GM19468 (cell line): ENCODE data around the gene IGSF9B.

Source experiments
- ATAC-seq: cut with Tn5 transposase; IDR thresholded peaks from one replicate; pipeline ENCODE4 v1.9.1; 2021; ENCODE audit warnings: mild to moderate bottlenecking, moderate library complexity, moderate number of reproducible peaks; ENCODE audit not compliant: unreplicated experiment; ENCODE audit errors: extremely low read depth

IGSF9B gene

GRCh38 chr11:133955945-133956421, 785 bp downstream of the IGSF9B start:
- ATAC-seq = no peak

GRCh38 chr11:133955081-133955891, 1.5 kb downstream of the IGSF9B start:
- no peak for ATAC-seq

GRCh38 chr11:133953999-133954398, 2.8 kb downstream of the IGSF9B start:
- no peak for ATAC-seq

- ATAC-seq = no peak
These were observed 3.2 kb downstream of the IGSF9B start for GRCh38 chr11:133953547-133953946.

GRCh38 chr11:133952199-133953190, 4.3 kb downstream of the IGSF9B start:
- no peak for ATAC-seq

DNA sequence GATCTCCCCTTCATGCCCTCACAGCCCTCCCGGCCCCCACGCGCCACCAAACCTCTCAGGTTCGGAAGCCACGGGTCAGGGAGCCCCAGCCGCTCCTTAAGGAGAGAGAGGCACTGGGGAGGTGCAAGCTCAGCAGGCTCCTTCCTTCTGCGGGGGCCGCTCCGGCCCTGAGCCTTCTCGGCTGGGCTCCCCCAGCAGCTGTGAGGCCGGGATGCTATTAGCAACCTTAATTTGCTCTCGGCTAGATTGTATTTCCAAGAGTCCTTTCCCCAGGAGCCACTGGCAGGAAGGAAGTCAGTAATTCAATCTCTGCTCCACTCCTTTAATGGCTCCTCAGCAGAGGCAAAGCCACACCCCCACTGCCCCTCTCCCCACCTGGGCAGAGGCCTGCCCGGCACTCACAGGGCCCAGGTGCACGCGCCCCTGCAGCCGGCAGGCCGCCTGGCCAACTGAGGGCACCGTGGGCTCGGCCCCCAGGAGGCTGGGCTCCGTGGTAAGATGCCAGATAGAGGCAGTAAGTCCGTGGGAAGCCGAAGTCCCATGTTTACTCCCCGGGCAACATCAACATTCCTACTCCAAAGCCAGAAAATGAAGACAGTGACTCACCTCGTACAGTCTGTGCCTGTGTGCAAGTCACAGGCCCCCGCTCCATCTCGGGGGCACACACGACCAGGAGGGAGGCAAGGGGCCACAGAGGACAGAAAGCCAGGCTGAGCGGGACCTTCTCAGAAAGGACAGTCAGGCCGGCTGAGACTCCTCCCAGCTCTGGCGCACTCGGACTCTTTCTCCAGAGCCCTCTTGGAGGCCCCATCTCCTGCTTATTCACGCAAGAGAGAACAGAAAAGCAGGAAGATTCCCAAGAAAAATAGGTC, 5.2 kb downstream of the IGSF9B start:
- no peak for ATAC-seq

DNA sequence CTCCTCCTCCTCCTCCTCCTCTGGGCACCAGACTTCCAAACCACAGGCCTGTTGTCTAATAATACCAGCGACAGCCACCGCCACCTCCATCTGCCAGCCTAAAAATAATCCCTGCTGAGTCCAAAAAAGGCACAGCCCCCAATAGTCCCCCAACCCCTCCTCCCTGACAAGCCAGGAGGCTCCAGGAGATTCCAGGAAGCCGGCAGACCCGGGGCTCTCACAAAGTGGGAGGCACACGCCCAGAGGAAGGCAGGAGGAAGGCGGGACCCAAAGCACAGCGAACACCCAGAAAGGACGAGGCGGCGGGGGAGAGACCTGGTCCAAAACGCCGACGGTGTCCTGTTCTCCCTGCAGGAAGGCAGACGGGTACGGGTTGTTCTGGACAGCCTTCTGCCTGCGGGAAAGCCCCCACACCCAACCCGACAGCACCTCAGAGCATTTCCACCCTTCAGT, 5.9 kb downstream of the IGSF9B start:
- ATAC-seq = no peak

DNA sequence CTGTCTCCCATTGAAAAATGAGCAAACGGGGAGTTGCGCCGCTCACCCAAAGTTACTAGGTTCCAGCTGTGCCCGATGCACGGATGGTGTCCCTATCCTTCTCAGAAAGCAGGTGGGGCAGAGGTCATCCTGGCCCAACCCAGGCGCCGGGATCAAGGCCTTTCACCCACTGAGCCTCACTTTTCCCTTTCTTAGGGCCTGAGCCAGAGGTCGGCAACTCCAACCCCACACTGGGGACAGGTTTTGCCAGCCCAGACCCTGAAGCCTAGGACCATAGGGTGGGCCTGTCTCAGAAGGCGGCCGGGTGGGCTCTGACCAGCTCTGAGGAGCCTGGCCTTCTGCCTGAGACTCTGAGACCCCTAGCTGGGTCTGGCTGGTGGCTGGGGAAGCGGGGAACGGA, 6.3 kb downstream of the IGSF9B start:
- no peak for ATAC-seq

- ATAC-seq = no peak
These were observed 7.6 kb downstream of the IGSF9B start for GRCh38 chr11:133949129-133949528.

GRCh38 chr11:133948711-133949110, 8.1 kb downstream of the IGSF9B start:
- no peak for ATAC-seq

GRCh38 chr11:133947321-133947756, 9.4 kb downstream of the IGSF9B start:
- ATAC-seq = no peak

GRCh38 chr11:133946541-133947318, 10.0 kb downstream of the IGSF9B start:
- ATAC-seq = no peak

DNA sequence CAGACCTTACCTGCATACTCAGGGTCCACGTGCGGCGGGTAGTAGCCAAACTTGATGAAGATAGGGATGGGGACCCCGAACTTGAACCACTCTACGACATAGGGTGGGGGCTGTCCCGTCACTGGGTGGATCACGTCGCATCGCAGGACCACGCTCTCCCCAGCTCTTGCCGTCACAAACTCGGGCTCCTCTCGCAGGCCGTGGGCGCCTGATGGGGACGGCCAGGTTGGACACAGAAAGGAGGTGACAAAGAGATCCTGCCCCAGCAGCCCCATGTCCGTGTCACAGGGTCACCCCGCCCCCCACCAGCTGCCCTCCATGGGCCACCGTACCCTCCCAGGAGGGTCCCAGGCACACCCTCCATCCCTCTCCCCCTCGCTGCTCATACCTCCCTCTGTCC, 10.7 kb downstream of the IGSF9B start:
- no peak for ATAC-seq

DNA sequence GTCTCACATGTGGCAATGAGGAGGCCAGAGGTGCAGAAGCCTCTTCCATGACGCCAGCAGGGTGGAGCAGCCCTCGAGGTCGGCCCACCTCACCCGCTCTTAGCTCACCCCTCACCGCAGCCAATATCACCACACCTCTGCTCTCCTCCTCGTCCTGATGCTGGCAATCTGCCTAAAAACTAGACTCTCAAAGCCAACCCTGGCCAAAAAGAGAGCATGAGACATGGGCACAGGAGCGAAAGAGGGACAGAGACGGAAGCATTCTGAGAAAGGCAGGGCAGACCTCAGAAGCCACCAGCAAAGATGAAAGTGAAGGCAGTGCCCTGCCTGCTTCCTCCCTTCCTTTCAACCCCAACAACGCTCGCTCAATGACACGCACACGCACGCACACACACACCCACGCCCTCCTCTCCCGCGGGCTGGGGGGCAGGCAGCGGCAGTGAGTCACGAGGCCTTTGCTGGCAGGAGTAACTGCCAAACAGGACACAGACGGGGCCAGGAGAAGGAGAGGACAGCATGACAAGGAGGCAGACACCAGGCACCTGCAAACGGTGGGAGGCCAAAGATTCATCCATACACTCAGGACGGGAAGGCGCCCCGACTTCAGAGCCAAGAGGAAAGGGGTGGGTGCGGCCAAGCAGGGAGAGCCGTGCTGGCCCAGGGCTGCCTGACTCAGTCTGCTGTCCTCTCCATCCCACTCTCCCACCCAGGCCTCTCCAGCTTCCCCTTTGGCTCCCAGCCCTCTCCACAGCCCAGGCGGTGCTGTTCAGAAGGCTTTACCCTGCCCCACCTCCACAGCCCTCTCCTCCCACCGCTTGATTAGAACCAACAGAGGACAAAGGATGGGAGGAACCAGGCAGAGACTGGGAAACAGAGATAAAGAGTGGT, 11.4 kb downstream of the IGSF9B start:
- ATAC-seq = no peak

GRCh38 chr11:133943950-133944698, 12.6 kb downstream of the IGSF9B start:
- ATAC-seq = no peak

DNA sequence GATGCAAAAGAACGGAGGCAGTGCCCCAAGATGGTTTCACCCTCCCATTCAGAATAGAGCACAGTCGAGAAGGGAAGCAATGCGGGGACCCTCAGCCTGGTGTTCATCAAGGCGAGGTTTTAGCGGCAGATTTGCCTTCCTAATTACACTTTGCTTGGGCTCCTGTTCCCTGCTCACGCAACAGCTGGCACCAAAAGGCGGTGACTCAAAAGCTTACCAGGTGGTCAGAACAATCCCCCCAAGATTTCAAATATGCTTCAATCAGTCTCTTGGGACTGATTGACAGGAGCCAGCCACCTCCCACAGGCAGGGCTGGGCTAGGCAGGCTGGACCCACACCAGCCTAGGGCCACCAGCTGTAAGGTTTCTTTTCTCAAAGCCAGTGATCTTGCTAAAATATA, 14.2 kb downstream of the IGSF9B start:
- no peak for ATAC-seq

DNA sequence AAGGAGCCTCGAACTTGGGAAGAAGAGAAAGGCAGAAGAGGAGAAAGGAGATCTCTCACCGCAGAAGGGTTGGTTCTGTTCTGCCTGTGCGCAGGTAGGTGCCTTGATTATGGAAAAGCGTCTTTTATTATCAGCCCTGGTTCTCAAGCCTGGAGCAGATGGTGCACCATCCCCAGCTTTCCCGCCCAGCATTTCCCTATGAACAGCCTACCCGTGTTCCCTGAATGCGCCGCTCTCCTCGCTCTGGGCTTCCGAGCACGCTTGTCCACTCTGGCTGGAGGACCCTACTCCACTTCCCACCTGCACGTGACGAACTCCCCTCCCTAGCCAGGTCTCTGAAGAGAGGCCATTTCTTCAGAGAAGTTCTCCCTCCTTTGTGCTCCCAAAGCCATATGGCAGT, 15.2 kb downstream of the IGSF9B start:
- ATAC-seq = no peak
